GM12891 (cell line): ENCODE results near the gene CES1.

Source experiments
- POLR2A ChIP-seq: IDR thresholded peaks from 2 replicates; pipeline ENCODE4 v1.6.1; 2011; ENCODE audit warnings: low read depth, low read length, control low read depth
- POLR2AphosphoS5 ChIP-seq: IDR thresholded peaks from 2 replicates; pipeline ENCODE4 v1.6.1; 2011; ENCODE audit warnings: low read depth, low read length, control low read depth
- POU2F2 ChIP-seq: IDR thresholded peaks from 2 replicates; pipeline ENCODE4 v1.6.1; 2011; ENCODE audit warnings: low read depth, mild to moderate bottlenecking, control low read depth, low read length, moderate library complexity
- TAF1 ChIP-seq: IDR thresholded peaks from 2 replicates; pipeline ENCODE4 v1.6.1; 2011; ENCODE audit warnings: low read depth, low read length, control low read depth

- TF ChIP-seq POLR2A (no peak), POLR2AphosphoS5 (no peak), TAF1 (no peak), POU2F2 (no peak)
Measured at GRCh38 chr16:55873122-55873521, 40.2 kb upstream of the CES1 start.
